ENCODE data around the gene GPC6.

The GPC6 gene

GRCh38 chr13:94061301-94061700, 834.7 kb downstream of the GPC6 start:
- in situ Hi-C loops (cut with MboI; ENCODE audit: low sequenced_read_pairs): no loop called here

GRCh38 chr13:94063096-94063495, 836.5 kb downstream of the GPC6 start:
- in situ Hi-C loops (cut with MboI; ENCODE audit: low sequenced_read_pairs): no loop called here

- in situ Hi-C loops (cut with MboI; ENCODE audit: low sequenced_read_pairs): no loop called here
These were observed 837.2 kb downstream of the GPC6 start for GRCh38 chr13:94063848-94064247.

- in situ Hi-C loops (cut with MboI; ENCODE audit: low sequenced_read_pairs): no loop called here
These were observed 839.1 kb downstream of the GPC6 start for GRCh38 chr13:94065741-94066140.

- in situ Hi-C loops (cut with MboI; ENCODE audit: low sequenced_read_pairs): no loop called here
These were observed 846.6 kb downstream of the GPC6 start for GRCh38 chr13:94073007-94073744.

- in situ Hi-C loops (cut with MboI; ENCODE audit: low sequenced_read_pairs): no loop called here
These were observed 853.3 kb downstream of the GPC6 start for GRCh38 chr13:94079876-94080275.

- in situ Hi-C loops (cut with MboI; ENCODE audit: low sequenced_read_pairs): no loop called here
These were observed 853.9 kb downstream of the GPC6 start for GRCh38 chr13:94080527-94080926.

GRCh38 chr13:94087100-94087499, 860.5 kb downstream of the GPC6 start:
- in situ Hi-C loops (cut with MboI; ENCODE audit: low sequenced_read_pairs): no loop called here

GRCh38 chr13:94088742-94089141, 862.1 kb downstream of the GPC6 start:
- in situ Hi-C loops (cut with MboI; ENCODE audit: low sequenced_read_pairs): no loop called here

GRCh38 chr13:94090773-94091480, 864.3 kb downstream of the GPC6 start:
- in situ Hi-C loops (cut with MboI; ENCODE audit: low sequenced_read_pairs): no loop called here

GRCh38 chr13:94093652-94094315, 867.2 kb downstream of the GPC6 start:
- in situ Hi-C loops (cut with MboI; ENCODE audit: low sequenced_read_pairs): no loop called here

GRCh38 chr13:94109715-94110374, 883.2 kb downstream of the GPC6 start:
- in situ Hi-C loops (cut with MboI; ENCODE audit: low sequenced_read_pairs): no loop called here

GRCh38 chr13:94112227-94112626, 885.6 kb downstream of the GPC6 start:
- in situ Hi-C loops (cut with MboI; ENCODE audit: low sequenced_read_pairs): no loop called here

- in situ Hi-C loops (cut with MboI; ENCODE audit: low sequenced_read_pairs): no loop called here
These were observed 886.1 kb downstream of the GPC6 start for GRCh38 chr13:94112731-94113130.

- in situ Hi-C loops (cut with MboI; ENCODE audit: low sequenced_read_pairs): no loop called here
These were observed 886.6 kb downstream of the GPC6 start for GRCh38 chr13:94113245-94113644.

GRCh38 chr13:94114166-94114565, 887.6 kb downstream of the GPC6 start:
- in situ Hi-C loops (cut with MboI; ENCODE audit: low sequenced_read_pairs): no loop called here

- in situ Hi-C loops (cut with MboI; ENCODE audit: low sequenced_read_pairs): no loop called here
These were observed 888.4 kb downstream of the GPC6 start for GRCh38 chr13:94115054-94115453.

GRCh38 chr13:94119360-94119936, 892.8 kb downstream of the GPC6 start:
- in situ Hi-C loops (cut with MboI; ENCODE audit: low sequenced_read_pairs): no loop called here

- in situ Hi-C loops (cut with MboI; ENCODE audit: low sequenced_read_pairs): no loop called here
These were observed 894.3 kb downstream of the GPC6 start for GRCh38 chr13:94120878-94121277.

- in situ Hi-C loops (cut with MboI; ENCODE audit: low sequenced_read_pairs): no loop called here
These were observed 895.1 kb downstream of the GPC6 start for GRCh38 chr13:94121686-94122085.

- in situ Hi-C loops (cut with MboI; ENCODE audit: low sequenced_read_pairs): no loop called here
These were observed 895.8 kb downstream of the GPC6 start for GRCh38 chr13:94122300-94122915.
